ENCODE results near the gene PARD3B.

PARD3B gene

DNA sequence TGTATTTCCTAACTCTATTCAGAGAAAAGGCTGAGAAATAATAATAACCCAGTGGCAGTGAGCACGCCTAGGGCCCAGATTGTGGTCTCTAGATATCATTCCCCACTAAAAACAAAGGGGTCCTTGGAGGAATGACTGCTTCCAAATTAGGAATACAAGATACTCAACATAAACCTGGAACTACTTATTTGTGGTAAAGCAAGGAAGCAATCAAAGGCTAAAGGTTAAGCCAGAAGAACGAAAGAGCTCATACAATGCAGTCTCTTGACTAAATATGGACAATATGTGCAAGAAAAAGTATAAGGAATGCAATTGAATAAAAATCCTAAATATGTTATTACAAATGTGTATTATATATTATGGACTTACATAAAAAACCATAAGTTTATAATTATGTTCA lies 883.5 kb downstream of the PARD3B start:
- Histone ChIP-seq H3K4me1 (ENCODE audit: control insufficient read depth in 1 of 2, insufficient read depth in 2 of 2, low read length in 2 of 2) (no peaks in the 10 kb centered on the region), H3K9me3 (ENCODE audit: control insufficient read depth in 1 of 2, low read length in 2 of 2) (no peaks in the 10 kb centered on the region), H3K27me3 (ENCODE audit: low read depth, low read length) (no peaks in the 10 kb centered on the region), H3K36me3 (ENCODE audit: control insufficient read depth in 1 of 2, insufficient read depth in 2 of 2, low read length in 2 of 2) (no peaks in the 10 kb centered on the region), H3K4me3 (ENCODE audit: low read depth in 1 of 2, low read length in 2 of 2) (no peak overlapping the region), H3K27ac (ENCODE audit: low read length) (no peak overlapping the region)

DNA sequence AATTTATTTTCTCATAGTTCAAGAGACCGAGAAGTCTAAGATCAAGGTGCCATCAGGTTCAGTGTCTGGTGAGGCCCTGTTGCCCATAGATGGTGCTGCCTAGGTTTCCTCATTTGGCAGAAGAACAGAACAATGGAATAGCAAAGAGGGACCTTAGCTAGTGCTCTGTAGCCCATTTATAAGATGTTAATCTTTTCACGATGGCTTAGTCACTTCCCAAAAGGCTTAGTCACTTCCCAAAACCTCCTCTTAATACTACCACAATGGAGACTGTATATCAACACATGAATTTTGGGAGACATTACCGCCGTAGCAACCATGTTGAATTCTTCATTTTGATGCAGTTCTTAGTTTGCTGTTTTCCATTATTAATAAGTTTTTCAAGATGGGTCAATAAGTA lies 890.7 kb downstream of the PARD3B start:
- H3K9me3 ChIP-seq (ENCODE audit: control insufficient read depth in 1 of 2, low read length in 2 of 2), result no peaks in the 10 kb centered on the region

DNA sequence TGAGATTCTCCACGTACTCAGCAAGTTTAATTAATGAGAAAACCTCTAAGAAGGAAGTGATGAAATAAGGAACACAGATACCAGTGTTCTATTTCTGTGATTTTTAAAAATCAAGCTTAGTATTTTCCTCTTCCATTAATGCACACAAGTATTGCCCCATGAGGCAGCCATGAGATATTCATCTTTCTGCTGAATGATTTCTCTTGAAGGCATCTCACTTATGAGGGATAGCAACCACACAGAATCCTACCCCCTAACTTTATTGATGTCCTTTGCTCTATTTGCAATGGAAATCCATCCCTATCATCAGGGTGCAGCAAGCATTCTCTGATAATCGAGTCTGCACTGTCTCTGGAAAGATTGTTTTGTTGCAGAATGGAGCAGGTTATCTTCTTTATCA lies 893.0 kb downstream of the PARD3B start:
- Histone ChIP-seq H3K4me1 (ENCODE audit: control insufficient read depth in 1 of 2, insufficient read depth in 2 of 2, low read length in 2 of 2) (no peaks in the 10 kb centered on the region), H3K27me3 (ENCODE audit: low read depth, low read length) (no peaks in the 10 kb centered on the region), H3K4me3 (ENCODE audit: low read depth in 1 of 2, low read length in 2 of 2) (no peak overlapping the region), H3K9me3 (ENCODE audit: control insufficient read depth in 1 of 2, low read length in 2 of 2) (no peaks in the 10 kb centered on the region), H3K27ac (ENCODE audit: low read length) (no peak overlapping the region), H3K36me3 (ENCODE audit: control insufficient read depth in 1 of 2, insufficient read depth in 2 of 2, low read length in 2 of 2) (peaks cover 0 to 10% of the 10 kb centered on the region in 2 donors)

More for the DNA sequence above, 890.7 kb downstream of the PARD3B start:
- no peaks in the 10 kb centered on the region for H3K4me1 ChIP-seq (ENCODE audit: control insufficient read depth in 1 of 2, insufficient read depth in 2 of 2, low read length in 2 of 2)
- no peaks in the 10 kb centered on the region for H3K27me3 ChIP-seq (ENCODE audit: low read depth, low read length)
- no peak overlapping the region for H3K27ac ChIP-seq (ENCODE audit: low read length)
- H3K36me3 ChIP-seq (ENCODE audit: control insufficient read depth in 1 of 2, insufficient read depth in 2 of 2, low read length in 2 of 2), result peaks cover 0 to 9% of the 10 kb centered on the region in 2 donors
- H3K4me3 ChIP-seq (ENCODE audit: low read depth in 1 of 2, low read length in 2 of 2), result no peak overlapping the region

DNA sequence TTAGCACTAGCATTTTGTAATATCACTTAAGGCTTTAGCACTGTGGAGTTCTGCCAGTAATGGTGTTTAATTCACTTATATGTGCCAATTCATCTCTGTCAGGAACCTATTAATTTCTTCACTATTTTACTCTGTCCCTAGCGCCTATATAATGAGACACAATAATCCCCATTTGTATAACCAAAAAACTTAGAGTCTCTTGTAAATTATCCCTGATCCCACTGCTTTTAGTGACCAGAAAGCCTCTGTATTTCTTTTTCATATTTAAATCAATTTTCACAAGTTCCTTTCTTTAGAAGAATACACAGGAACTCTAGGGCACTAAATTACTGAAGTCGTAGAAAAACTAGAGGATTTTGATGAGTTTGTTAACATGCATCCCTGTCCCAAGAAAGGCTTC lies 894.3 kb downstream of the PARD3B start:
- Histone ChIP-seq H3K27ac (ENCODE audit: low read length) (no peak overlapping the region), H3K9me3 (ENCODE audit: control insufficient read depth in 1 of 2, low read length in 2 of 2) (no peaks in the 10 kb centered on the region), H3K36me3 (ENCODE audit: control insufficient read depth in 1 of 2, insufficient read depth in 2 of 2, low read length in 2 of 2) (peaks cover 0 to 10% of the 10 kb centered on the region in 2 donors), H3K27me3 (ENCODE audit: low read depth, low read length) (no peaks in the 10 kb centered on the region), H3K4me1 (ENCODE audit: control insufficient read depth in 1 of 2, insufficient read depth in 2 of 2, low read length in 2 of 2) (no peaks in the 10 kb centered on the region), H3K4me3 (ENCODE audit: low read depth in 1 of 2, low read length in 2 of 2) (no peak overlapping the region)

DNA sequence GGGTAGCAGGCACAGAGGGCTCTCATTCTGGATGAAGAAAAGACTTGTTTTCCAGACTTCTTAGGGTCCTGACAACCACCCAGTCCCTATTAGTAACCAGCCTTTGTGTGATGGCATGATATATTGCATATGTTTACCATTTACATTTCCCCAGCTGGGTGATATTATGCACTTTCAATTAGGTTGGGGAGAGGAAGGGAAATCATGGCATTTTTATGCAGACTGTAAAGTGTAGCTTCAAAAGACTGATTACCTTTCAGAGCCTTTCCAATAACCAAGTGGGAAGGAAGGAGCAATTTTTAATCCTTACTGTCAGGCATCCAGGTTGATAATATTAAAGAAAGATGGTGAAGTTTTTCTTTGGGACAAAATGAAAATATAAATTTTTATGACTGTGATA lies 896.2 kb downstream of the PARD3B start:
- H3K27ac ChIP-seq (ENCODE audit: low read length), result no peak overlapping the region
- no peaks in the 10 kb centered on the region for H3K4me1 ChIP-seq (ENCODE audit: control insufficient read depth in 1 of 2, insufficient read depth in 2 of 2, low read length in 2 of 2)
- H3K27me3 ChIP-seq (ENCODE audit: low read depth, low read length), result no peaks in the 10 kb centered on the region
- peaks cover 0 to 10% of the 10 kb centered on the region in 2 donors for H3K36me3 ChIP-seq (ENCODE audit: control insufficient read depth in 1 of 2, insufficient read depth in 2 of 2, low read length in 2 of 2)
- no peak overlapping the region for H3K4me3 ChIP-seq (ENCODE audit: low read depth in 1 of 2, low read length in 2 of 2)
- H3K9me3 ChIP-seq (ENCODE audit: control insufficient read depth in 1 of 2, low read length in 2 of 2), result no peaks in the 10 kb centered on the region

DNA sequence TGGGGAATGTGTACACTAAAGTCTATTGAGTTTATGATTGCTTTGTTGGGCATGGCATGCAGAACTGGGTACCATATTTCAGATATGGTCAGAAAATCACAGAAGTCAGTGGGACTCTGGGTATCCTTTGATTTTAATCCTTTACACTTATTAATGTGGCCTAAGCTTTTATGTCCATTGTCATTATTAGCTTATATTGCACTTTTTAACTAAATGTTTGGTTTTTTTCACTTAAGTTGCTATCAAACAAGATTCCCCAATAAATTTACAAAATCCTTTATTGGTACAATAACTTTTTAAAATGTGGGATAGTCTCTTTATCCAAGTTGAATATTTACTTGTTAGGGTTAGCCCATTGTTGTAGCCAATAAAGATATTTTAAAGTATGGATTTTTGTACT lies 902.9 kb downstream of the PARD3B start:
- Histone ChIP-seq H3K9me3 (ENCODE audit: control insufficient read depth in 1 of 2, low read length in 2 of 2) (no peaks in the 10 kb centered on the region), H3K36me3 (ENCODE audit: control insufficient read depth in 1 of 2, insufficient read depth in 2 of 2, low read length in 2 of 2) (no peaks in the 10 kb centered on the region), H3K27me3 (ENCODE audit: low read depth, low read length) (no peaks in the 10 kb centered on the region), H3K4me3 (ENCODE audit: low read depth in 1 of 2, low read length in 2 of 2) (no peak overlapping the region), H3K4me1 (ENCODE audit: control insufficient read depth in 1 of 2, insufficient read depth in 2 of 2, low read length in 2 of 2) (no peaks in the 10 kb centered on the region), H3K27ac (ENCODE audit: low read length) (no peak overlapping the region)

DNA sequence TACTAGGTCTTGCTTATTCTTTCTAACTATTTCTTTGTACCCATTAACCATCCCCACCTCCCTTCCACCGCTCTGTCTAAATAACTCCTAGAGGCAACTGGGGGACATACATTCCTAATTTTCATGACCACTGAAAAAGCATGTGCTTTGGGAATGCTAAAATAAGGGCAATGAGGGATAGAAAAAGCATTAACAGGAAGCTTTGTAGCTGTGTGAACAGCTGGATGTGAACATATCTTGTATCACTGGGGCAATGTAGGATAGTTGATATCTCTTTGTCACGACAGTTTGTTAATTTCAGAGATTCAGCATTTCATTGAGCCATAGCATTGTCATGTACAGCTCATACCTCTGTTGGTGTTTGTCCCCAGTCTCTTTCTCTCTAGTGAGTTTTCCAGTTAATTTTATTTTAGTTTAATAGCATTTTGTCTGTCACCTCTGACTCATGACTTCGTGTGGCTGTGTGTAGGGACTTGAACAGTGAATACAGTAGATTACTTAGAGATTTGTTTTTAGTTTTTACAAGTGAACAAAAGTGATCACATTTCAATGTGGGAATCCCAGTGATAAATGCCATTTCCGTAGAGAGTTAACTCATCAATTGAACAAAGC lies 906.7 kb downstream of the PARD3B start:
- H3K36me3 ChIP-seq (ENCODE audit: control insufficient read depth in 1 of 2, insufficient read depth in 2 of 2, low read length in 2 of 2), result no peaks in the 10 kb centered on the region
- no peaks in the 10 kb centered on the region for H3K27me3 ChIP-seq (ENCODE audit: low read depth, low read length)
- no peak overlapping the region for H3K27ac ChIP-seq (ENCODE audit: low read length)
- no peaks in the 10 kb centered on the region for H3K9me3 ChIP-seq (ENCODE audit: control insufficient read depth in 1 of 2, low read length in 2 of 2)
- no peaks in the 10 kb centered on the region for H3K4me1 ChIP-seq (ENCODE audit: control insufficient read depth in 1 of 2, insufficient read depth in 2 of 2, low read length in 2 of 2)
- no peak overlapping the region for H3K4me3 ChIP-seq (ENCODE audit: low read depth in 1 of 2, low read length in 2 of 2)

DNA sequence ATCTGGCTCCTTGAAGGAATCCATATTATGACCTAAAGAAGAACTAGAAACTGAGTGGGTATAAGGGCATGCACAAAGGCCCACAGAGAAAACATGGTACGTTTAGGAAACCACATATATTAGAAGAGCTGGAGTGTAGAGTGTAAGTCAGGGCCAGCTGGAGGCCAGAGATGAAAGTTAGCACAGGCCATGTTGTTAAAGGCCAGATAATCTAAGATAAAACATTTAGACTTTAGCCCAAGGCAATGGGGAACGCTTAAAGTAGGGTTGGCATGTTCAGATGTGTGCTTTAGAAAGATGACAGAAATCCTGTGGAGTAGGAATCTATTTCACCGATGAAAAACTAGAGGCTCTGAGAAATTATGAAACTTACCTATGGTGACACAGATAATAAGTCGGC lies 907.9 kb downstream of the PARD3B start:
- H3K27ac ChIP-seq (ENCODE audit: low read length), result no peak overlapping the region
- H3K36me3 ChIP-seq (ENCODE audit: control insufficient read depth in 1 of 2, insufficient read depth in 2 of 2, low read length in 2 of 2), result no peaks in the 10 kb centered on the region
- no peaks in the 10 kb centered on the region for H3K27me3 ChIP-seq (ENCODE audit: low read depth, low read length)
- H3K4me3 ChIP-seq (ENCODE audit: low read depth in 1 of 2, low read length in 2 of 2), result no peak overlapping the region
- no peaks in the 10 kb centered on the region for H3K9me3 ChIP-seq (ENCODE audit: control insufficient read depth in 1 of 2, low read length in 2 of 2)
- H3K4me1 ChIP-seq (ENCODE audit: control insufficient read depth in 1 of 2, insufficient read depth in 2 of 2, low read length in 2 of 2), result no peaks in the 10 kb centered on the region

DNA sequence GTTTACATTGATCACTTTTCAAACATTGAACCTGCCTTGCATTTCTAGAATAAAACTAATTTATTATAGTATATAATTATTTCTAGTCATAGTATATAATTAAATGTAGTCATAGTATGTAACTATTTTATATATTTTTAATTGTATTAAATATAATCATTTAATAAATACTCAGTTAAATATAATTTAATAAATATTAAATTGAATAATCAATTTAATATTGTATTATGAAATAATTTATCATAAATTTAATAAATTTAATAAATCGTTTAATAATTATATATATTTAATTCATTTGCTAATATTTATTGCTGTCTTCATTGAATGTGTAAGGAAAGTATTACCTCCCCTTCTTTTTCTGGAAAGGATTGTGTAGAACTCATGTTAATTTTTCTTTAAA lies 911.4 kb downstream of the PARD3B start:
- Histone ChIP-seq H3K36me3 (ENCODE audit: control insufficient read depth in 1 of 2, insufficient read depth in 2 of 2, low read length in 2 of 2) (no peaks in the 10 kb centered on the region), H3K9me3 (ENCODE audit: control insufficient read depth in 1 of 2, low read length in 2 of 2) (no peaks in the 10 kb centered on the region), H3K27me3 (ENCODE audit: low read depth, low read length) (no peaks in the 10 kb centered on the region), H3K4me3 (ENCODE audit: low read depth in 1 of 2, low read length in 2 of 2) (no peak overlapping the region), H3K27ac (ENCODE audit: low read length) (no peak overlapping the region), H3K4me1 (ENCODE audit: control insufficient read depth in 1 of 2, insufficient read depth in 2 of 2, low read length in 2 of 2) (no peaks in the 10 kb centered on the region)

DNA sequence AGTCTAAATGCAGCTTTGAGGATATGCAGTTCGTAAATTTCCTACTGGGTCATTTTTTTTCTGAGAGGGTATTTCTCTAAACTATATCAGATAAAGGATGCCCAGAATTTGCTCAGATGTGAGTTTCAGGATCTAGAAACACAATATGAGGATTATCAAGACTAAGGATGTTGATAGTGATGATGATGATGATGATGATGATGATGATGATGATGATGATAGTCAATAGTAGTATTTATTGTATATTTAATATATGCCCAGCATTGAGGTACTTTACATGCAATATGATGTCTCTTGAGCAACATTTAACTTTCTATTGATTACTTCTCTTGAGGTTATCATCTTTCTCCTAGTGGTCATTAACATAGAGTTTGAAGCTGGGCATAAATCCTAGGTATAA lies 914.9 kb downstream of the PARD3B start:
- H3K4me1 ChIP-seq (ENCODE audit: control insufficient read depth in 1 of 2, insufficient read depth in 2 of 2, low read length in 2 of 2), result no peaks in the 10 kb centered on the region
- no peaks in the 10 kb centered on the region for H3K36me3 ChIP-seq (ENCODE audit: control insufficient read depth in 1 of 2, insufficient read depth in 2 of 2, low read length in 2 of 2)

DNA sequence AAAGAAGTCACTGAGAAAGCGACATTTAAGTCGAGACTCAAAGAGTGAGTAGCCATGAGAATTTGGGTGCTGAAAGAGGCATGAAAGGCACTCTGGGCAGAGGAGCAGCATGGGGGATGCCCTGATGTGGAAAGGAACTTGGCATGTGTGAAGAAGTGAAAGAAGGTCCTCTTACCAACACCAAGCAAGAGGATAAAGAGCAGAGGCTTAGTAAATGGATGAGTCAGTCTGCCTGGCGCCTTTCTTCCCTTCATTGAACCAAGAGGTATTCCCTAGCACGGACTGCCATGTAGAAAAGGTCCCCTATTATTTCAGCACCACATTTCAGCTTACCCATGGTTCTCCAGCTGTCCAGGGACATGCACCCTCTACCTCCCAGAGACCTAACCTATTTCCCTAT lies 915.9 kb downstream of the PARD3B start:
- Histone ChIP-seq H3K36me3 (ENCODE audit: control insufficient read depth in 1 of 2, insufficient read depth in 2 of 2, low read length in 2 of 2) (no peaks in the 10 kb centered on the region), H3K4me1 (ENCODE audit: control insufficient read depth in 1 of 2, insufficient read depth in 2 of 2, low read length in 2 of 2) (no peaks in the 10 kb centered on the region), H3K9me3 (ENCODE audit: control insufficient read depth in 1 of 2, low read length in 2 of 2) (no peaks in the 10 kb centered on the region), H3K4me3 (ENCODE audit: low read depth in 1 of 2, low read length in 2 of 2) (no peak overlapping the region), H3K27me3 (ENCODE audit: low read depth, low read length) (no peaks in the 10 kb centered on the region), H3K27ac (ENCODE audit: low read length) (no peak overlapping the region)

More for the DNA sequence above, 914.9 kb downstream of the PARD3B start:
- no peak overlapping the region for H3K27ac ChIP-seq (ENCODE audit: low read length)
- H3K4me3 ChIP-seq (ENCODE audit: low read depth in 1 of 2, low read length in 2 of 2), result no peak overlapping the region
- H3K27me3 ChIP-seq (ENCODE audit: low read depth, low read length), result no peaks in the 10 kb centered on the region
- H3K9me3 ChIP-seq (ENCODE audit: control insufficient read depth in 1 of 2, low read length in 2 of 2), result no peaks in the 10 kb centered on the region
